Endothelial cell of umbilical vein (primary cell): ENCODE results near the gene NRG3. TPM values are rescaled to one million over a fixed set of nuclear protein-coding genes. Genes with fewer than 3 reads are reported as not detected.

Experiments
- BruUV-seq: library from RNA; stranded (reverse); fragments of 400-500 nt; replicated peaks from 2 replicates; lab custom pipeline; 2021; lab: Mats Ljungman, UMichigan
- CTCF ChIA-PET: fragments of 300-600, 350-600 bp; sonication (Branson Sonifier 250); formaldehyde crosslinking; loops from one replicate; lab custom pipeline; 2021; ENCODE audit warnings: antibody characterized with exemption, inconsistent platforms; lab: Charles Lee
- POLR2A ChIA-PET: fragments of 300-600, 350-600 bp; sonication (Branson Sonifier 250); formaldehyde crosslinking; loops from one replicate; lab custom pipeline; 2021; ENCODE audit warnings: antibody characterized with exemption, inconsistent platforms; lab: Charles Lee
- DNase-seq: peaks from one replicate; pipeline ENCODE4 v3.0.0-alpha.2; 2011; ENCODE audit warnings: low read depth, low spot score
- FAIRE-seq: peaks from 2 replicates; lab custom pipeline; 2011; peaks lifted over from hg19 to GRCh38; lab: Jason Lieb, UNC
- H2AFZ ChIP-seq: 2 replicates; pipeline ENCODE4 v1.6.0; 2012; ENCODE audit warnings: low read depth, low read length, control low read depth, inconsistent platforms
- H3K27ac ChIP-seq: 2 replicates; pipeline ENCODE4 v1.5.1; 2011; ENCODE audit warnings: low read depth, mild to moderate bottlenecking, control low read depth, low read length, moderate library complexity; ENCODE audit not compliant: insufficient read depth
- H3K27me3 ChIP-seq, 2 experiments: 2 replicates each; pipeline versions ENCODE4 v1.6.0 to v1.6.1; 2011; ENCODE audit warnings: low read length in 2 of 2, mixed read lengths in 1 of 2; ENCODE audit not compliant: control insufficient read depth in 2 of 2, insufficient read depth in 2 of 2
- H3K36me3 ChIP-seq, 2 experiments: 2 replicates in 1 of 2; 3 replicates in 1 of 2; pipeline ENCODE4 v1.5.1; 2011; ENCODE audit warnings: low read length in 2 of 2, mild to moderate bottlenecking in 1 of 2, moderate library complexity in 1 of 2; ENCODE audit not compliant: control insufficient read depth in 2 of 2, insufficient read depth in 2 of 2; ENCODE audit errors: extremely low read depth in 1 of 2
- H3K4me1 ChIP-seq: 3 replicates; pipeline ENCODE4 v1.5.1; 2011; ENCODE audit warnings: mild to moderate bottlenecking, low read length; ENCODE audit not compliant: control insufficient read depth, insufficient read depth; ENCODE audit errors: extremely low read depth
- H3K4me2 ChIP-seq: 2 replicates; pipeline ENCODE4 v1.6.1; 2011; ENCODE audit warnings: low read length, control low read depth, mixed read lengths; ENCODE audit not compliant: insufficient read depth
- H3K4me3 ChIP-seq, 3 experiments: fragments of 200-600 bp in 1 of 3; sonication (generic), shearing (Covaris generic) in 1 of 3; replicated peaks in 1 of 3; 2 replicates each; pipeline ENCODE4 v1.5.1; 2011 to 2016; ENCODE audit warnings: control low read depth in 3 of 3, low read length in 3 of 3, mild to moderate bottlenecking in 2 of 3, inconsistent platforms in 1 of 3, low read depth in 1 of 3, moderate library complexity in 1 of 3; ENCODE audit not compliant: insufficient read depth in 1 of 3
- H3K79me2 ChIP-seq: 2 replicates; pipeline ENCODE4 v1.6.0; 2012; ENCODE audit warnings: low read length, inconsistent platforms; ENCODE audit not compliant: control insufficient read depth, insufficient read depth
- H3K9ac ChIP-seq: replicated peaks from 2 replicates; pipeline ENCODE3; 2011; ENCODE audit warnings: low read length, control low read depth; ENCODE audit not compliant: insufficient read depth; ENCODE audit errors: extremely low read depth
- H3K9me1 ChIP-seq: replicated peaks from 3 replicates; pipeline ENCODE4 v1.6.0; 2011; ENCODE audit warnings: mild to moderate bottlenecking, low read length; ENCODE audit not compliant: control insufficient read depth, insufficient read depth; ENCODE audit errors: extremely low read depth
- H3K9me3 ChIP-seq: replicated peaks from 2 replicates; pipeline ENCODE4 v1.5.1; 2012; ENCODE audit warnings: low read length, inconsistent platforms; ENCODE audit not compliant: control insufficient read depth, insufficient read depth
- H4K20me1 ChIP-seq: replicated peaks from 2 replicates; pipeline ENCODE3; 2011; ENCODE audit warnings: mild to moderate bottlenecking, low read length; ENCODE audit not compliant: control insufficient read depth, insufficient read depth; ENCODE audit errors: extremely low read depth
- CTCF ChIP-seq, 2 donors: IDR thresholded peaks; 1 replicate in 1 of 2; 2 replicates in 1 of 2; pipeline ENCODE4 v1.5.1; 2011; ENCODE audit warnings: low read length in 2 of 2, mild to moderate bottlenecking in 2 of 2, moderate library complexity in 2 of 2, control low read depth in 1 of 2, inconsistent platforms in 1 of 2, low read depth in 1 of 2; ENCODE audit not compliant: insufficient read depth in 1 of 2; ENCODE audit errors: extremely low read depth in 1 of 2
- EZH2 ChIP-seq: IDR thresholded peaks from 2 replicates; pipeline ENCODE4 v1.6.1; 2012; ENCODE audit warnings: borderline replicate concordance, low read depth, mild to moderate bottlenecking, moderate library complexity, low read length, inconsistent platforms; ENCODE audit not compliant: severe bottlenecking
- FOS ChIP-seq: IDR thresholded peaks from 2 replicates; pipeline ENCODE4 v1.6.1; 2011; ENCODE audit warnings: mild to moderate bottlenecking, low read length, moderate library complexity, borderline replicate concordance; ENCODE audit not compliant: insufficient read depth
- GATA2 ChIP-seq: IDR thresholded peaks from 2 replicates; pipeline ENCODE4 v1.7.0; 2011; ENCODE audit warnings: low read depth, mild to moderate bottlenecking, moderate library complexity, mixed read lengths, low read length; ENCODE audit not compliant: insufficient read length, insufficient read depth
- JUN ChIP-seq: IDR thresholded peaks from 2 replicates; pipeline ENCODE4 v1.6.1; 2011; ENCODE audit warnings: borderline replicate concordance, low read depth; ENCODE audit not compliant: insufficient read length, insufficient read depth
- MAX ChIP-seq: IDR thresholded peaks from 2 replicates; pipeline ENCODE4 v1.6.1; 2011; ENCODE audit not compliant: insufficient read depth, insufficient read length
- MYC ChIP-seq: IDR thresholded peaks from one replicate; pipeline ENCODE4 v1.6.1; 2011; ENCODE audit warnings: mild to moderate bottlenecking, low read depth, low read length
- POLR2A ChIP-seq: IDR thresholded peaks from 2 replicates; pipeline ENCODE4 v1.6.1; 2012; ENCODE audit warnings: low read depth, mild to moderate bottlenecking, control low read depth, low read length
- POLR2AphosphoS5 ChIP-seq: IDR thresholded peaks from 2 replicates; pipeline ENCODE4 v1.6.1; 2012; ENCODE audit warnings: low read depth, mild to moderate bottlenecking, control low read depth, low read length, moderate library complexity; ENCODE audit not compliant: insufficient read depth
- dilution Hi-C: fragments of 300-500 bp; cut with MboI; formaldehyde crosslinking; loops from one replicate; pipeline ENCODE4 v1.15.0; 2019; ENCODE audit warnings: low sequenced_read_pairs; ENCODE audit not compliant: extremely low pct_ligation_motif_present
- intact Hi-C: fragments of 100-400 bp; cut with micrococcal nuclease; formaldehyde crosslinking; loops from one replicate; pipeline ENCODE4 v1.10.0; 2022
- polyA plus RNA-seq, 4 experiments: library from polyadenylated mRNA; depleted of rRNA in 3 of 4; stranded (reverse) in 3 of 4; unstranded in 1 of 4; fragments of >200 nt; gene quantifications; 2 replicates each; pipeline versions ENCODE4 v1.2.1 to v1.2.3, GENCODE V29; 2011 to 2012; ENCODE audit warnings: missing spikeins in 1 of 4
- total RNA-seq: library from RNA; stranded (reverse); gene quantifications from 2 replicates; pipeline ENCODE4 v1.2.3, GENCODE V29; 2021

Gene NRG3
- total and polyA plus RNA-seq, 2 donors (not counting 3 experiments of a cell fraction or from before 2014, with no cell fraction given) = 1.9 to 3.9 TPM

GRCh38 chr10:82041018-82041417 is 166.0 kb downstream of the NRG3 start:
- dilution Hi-C loops (no loop called here), intact Hi-C loops (loop anchor here (5.0 kb wide), 1 partner anchor 59 kb away; no protein-coding TSS in a partner anchor)
- Histone ChIP-seq H3K36me3 (no peaks in the 10 kb centered on the region), H3K4me1 (no peaks in the 10 kb centered on the region), H3K27ac (no peak overlapping the region), H3K4me2 (no peak overlapping the region), H3K4me3 (no peak overlapping the region), H2AFZ (no peak overlapping the region), H3K27me3 (no peaks in the 10 kb centered on the region), H4K20me1 (no peaks in the 10 kb centered on the region), H3K9me3 (no peaks in the 10 kb centered on the region), H3K79me2 (no peaks in the 10 kb centered on the region), H3K9me1 (no peaks in the 10 kb centered on the region), H3K9ac (no peak overlapping the region)
- no TSS peak for BruUV-seq
- DNase-seq (no peak), FAIRE-seq (no peak)
- POLR2A ChIA-PET = no interaction called here
- TF ChIP-seq JUN (no peak), CTCF (IDR thresholded peaks at IDR 0.05; ENCODE audit: extremely low read depth in 1 of 2, insufficient read depth in 1 of 2, low read depth in 1 of 2, low read length in 2 of 2) (no peak), EZH2 (no peak), MYC (no peak), POLR2AphosphoS5 (no peak), POLR2A (no peak), GATA2 (no peak), FOS (no peak), MAX (no peak)
- CTCF ChIA-PET = no interaction called here
